ENCODE measurements around the gene KDM1B. TPM values are rescaled to one million over a fixed set of nuclear protein-coding genes. Genes with fewer than 3 reads are reported as not detected.

Gene KDM1B
- total RNA-seq, 2 donors from 2014 or later = 8.4 to 8.7 TPM

- ATAC-seq (no peak), DNase-seq (no peak)
- H3K9me3 ChIP-seq (ENCODE audit: control insufficient read depth, low read length, poor library complexity, severe bottlenecking) = no peaks in the 10 kb centered on the region
- Mint-ChIP-seq H3K27ac (no peak overlapping the region), H3K4me1 (peaks cover 25% of the 10 kb centered on the region), H3K27me3 (no peaks in the 10 kb centered on the region), H3K36me3 (ENCODE audit: low read depth) (peaks cover 2% of the 10 kb centered on the region), H3K4me3 (no peak overlapping the region)
Measured at GRCh38 chr6:18266523-18266912, 111.3 kb downstream of the KDM1B start.

GRCh38 chr6:18268066-18268465 lies 112.8 kb downstream of the KDM1B start:
- ATAC-seq (no peak), DNase-seq (no peak)
- Mint-ChIP-seq H3K36me3 (ENCODE audit: low read depth) (peaks cover 2% of the 10 kb centered on the region), H3K4me3 (no peak overlapping the region), H3K27ac (no peak overlapping the region), H3K27me3 (peaks cover 3% of the 10 kb centered on the region), H3K4me1 (peaks cover 13% of the 10 kb centered on the region)
- no peaks in the 10 kb centered on the region for H3K9me3 ChIP-seq (ENCODE audit: control insufficient read depth, low read length, poor library complexity, severe bottlenecking)

- Mint-ChIP-seq H3K36me3 (ENCODE audit: low read depth) (no peaks in the 10 kb centered on the region), H3K27me3 (peaks cover 5% of the 10 kb centered on the region), H3K4me1 (peaks cover 7% of the 10 kb centered on the region), H3K4me3 (no peak overlapping the region), H3K27ac (no peak overlapping the region)
- ATAC-seq = no peak
- H3K9me3 ChIP-seq (ENCODE audit: control insufficient read depth, low read length, poor library complexity, severe bottlenecking) = no peaks in the 10 kb centered on the region
- DNase-seq = no peak
Measured at GRCh38 chr6:18269253-18269652, 114.0 kb downstream of the KDM1B start.

GRCh38 chr6:18269717-18270116 lies 114.5 kb downstream of the KDM1B start:
- H3K27me3 Mint-ChIP-seq = peaks cover 5% of the 10 kb centered on the region
- H3K27ac Mint-ChIP-seq = no peak overlapping the region
- H3K4me3 Mint-ChIP-seq = no peak overlapping the region
- no peak for DNase-seq
- H3K4me1 Mint-ChIP-seq = peaks cover 7% of the 10 kb centered on the region
- ATAC-seq = no peak
- H3K9me3 ChIP-seq (ENCODE audit: control insufficient read depth, low read length, poor library complexity, severe bottlenecking) = no peaks in the 10 kb centered on the region
- H3K36me3 Mint-ChIP-seq (ENCODE audit: low read depth) = no peaks in the 10 kb centered on the region

GRCh38 chr6:18270216-18270615 lies 115.0 kb downstream of the KDM1B start:
- Mint-ChIP-seq H3K36me3 (ENCODE audit: low read depth) (peaks cover 2% of the 10 kb centered on the region), H3K27me3 (peaks cover 10% of the 10 kb centered on the region), H3K27ac (no peak overlapping the region), H3K4me1 (peaks cover 7% of the 10 kb centered on the region), H3K4me3 (no peak overlapping the region)
- DNase-seq = no peak
- no peaks in the 10 kb centered on the region for H3K9me3 ChIP-seq (ENCODE audit: control insufficient read depth, low read length, poor library complexity, severe bottlenecking)
- ATAC-seq = no peak

Other genes with a start within 250 kb of the KDM1B start
- 1 to 10 TPM in 1 of 2 donors, under 1 TPM in 1; 0.68 to 1.4 TPM for gene KIF13A, start 167.8 kb upstream of the KDM1B start, total RNA-seq
- gene NHLRC1, start 32.7 kb upstream of the KDM1B start, total RNA-seq = under 1 TPM; 0.13 to 0.37 TPM
- gene TPMT, start 345 bp upstream of the KDM1B start, total RNA-seq = 1 to 10 TPM; 4.4 to 6.1 TPM
- gene DEK, start 109.1 kb downstream of the KDM1B start, total RNA-seq = 10 to 100 TPM; 70.5 to 73.1 TPM
- gene RNF144B, start 231.9 kb downstream of the KDM1B start, total RNA-seq = 1 to 10 TPM; 2.3 to 4.6 TPM

Data from T-helper 17 cell (primary cell).